Type B pancreatic cell (in vitro differentiated cells): ENCODE results near the gene CUL4A. TPM values are rescaled to one million over a fixed set of nuclear protein-coding genes. Genes with fewer than 3 reads are reported as not detected.
A peak's percentile ranks its signal among the peaks of the same experiment; 100 is the strongest.

Experiments
- DNase-seq: peaks from one replicate; pipeline ENCODE4 v3.0.0; 2021; ENCODE audit warnings: mixed read lengths; ENCODE audit not compliant: unreplicated experiment; ENCODE audit errors: extremely low spot score
- H3K27ac Mint-ChIP-seq: 2 replicates; pipeline ENCODE4 v1.8.0; 2021; ENCODE audit warnings: mild to moderate bottlenecking, mixed read lengths
- H3K27me3 Mint-ChIP-seq: 2 replicates; pipeline ENCODE4 v1.8.0; 2021; ENCODE audit warnings: mixed read lengths
- H3K36me3 Mint-ChIP-seq: 2 replicates; pipeline ENCODE4 v1.8.0; 2021; ENCODE audit warnings: mixed read lengths
- H3K4me1 Mint-ChIP-seq: one replicate; pipeline ENCODE4 v1.8.0; 2021; ENCODE audit warnings: mixed read lengths; ENCODE audit not compliant: unreplicated experiment
- H3K4me3 Mint-ChIP-seq: 2 replicates; pipeline ENCODE4 v1.8.0; 2021; ENCODE audit warnings: mild to moderate bottlenecking, mixed read lengths
- H3K9me3 Mint-ChIP-seq: 2 replicates; pipeline ENCODE4 v1.8.0; 2021; ENCODE audit warnings: mixed read lengths
- total RNA-seq: library from RNA; stranded (reverse); gene quantifications from 2 replicates; pipeline ENCODE4 v1.2.1, GENCODE V29; 2021; ENCODE audit warnings: low replicate concordance
- TF ChIP-seq, protein P1 (sequence below): fragments of 200-600 bp; sonication (generic); conservative IDR thresholded peaks from 2 replicates; pipeline ENCODE4 v1.5.0; 2021; ENCODE audit warnings: antibody characterized with exemption, mild to moderate bottlenecking

Gene CUL4A
- total RNA-seq, 1 donor from 2014 or later = 64.6 TPM

- H3K27me3 Mint-ChIP-seq = no peaks in the 10 kb centered on the region
- DNase-seq = no peak
- H3K9me3 Mint-ChIP-seq = no peaks in the 10 kb centered on the region
- no peak overlapping the region for H3K27ac Mint-ChIP-seq
- H3K4me3 Mint-ChIP-seq = no peak overlapping the region
- TF ChIP-seq, protein P1, sequence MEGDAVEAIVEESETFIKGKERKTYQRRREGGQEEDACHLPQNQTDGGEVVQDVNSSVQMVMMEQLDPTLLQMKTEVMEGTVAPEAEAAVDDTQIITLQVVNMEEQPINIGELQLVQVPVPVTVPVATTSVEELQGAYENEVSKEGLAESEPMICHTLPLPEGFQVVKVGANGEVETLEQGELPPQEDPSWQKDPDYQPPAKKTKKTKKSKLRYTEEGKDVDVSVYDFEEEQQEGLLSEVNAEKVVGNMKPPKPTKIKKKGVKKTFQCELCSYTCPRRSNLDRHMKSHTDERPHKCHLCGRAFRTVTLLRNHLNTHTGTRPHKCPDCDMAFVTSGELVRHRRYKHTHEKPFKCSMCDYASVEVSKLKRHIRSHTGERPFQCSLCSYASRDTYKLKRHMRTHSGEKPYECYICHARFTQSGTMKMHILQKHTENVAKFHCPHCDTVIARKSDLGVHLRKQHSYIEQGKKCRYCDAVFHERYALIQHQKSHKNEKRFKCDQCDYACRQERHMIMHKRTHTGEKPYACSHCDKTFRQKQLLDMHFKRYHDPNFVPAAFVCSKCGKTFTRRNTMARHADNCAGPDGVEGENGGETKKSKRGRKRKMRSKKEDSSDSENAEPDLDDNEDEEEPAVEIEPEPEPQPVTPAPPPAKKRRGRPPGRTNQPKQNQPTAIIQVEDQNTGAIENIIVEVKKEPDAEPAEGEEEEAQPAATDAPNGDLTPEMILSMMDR = peak; percentile 14
- H3K4me1 Mint-ChIP-seq = peaks cover 4% of the 10 kb centered on the region
- H3K36me3 Mint-ChIP-seq = peaks cover 16% of the 10 kb centered on the region
Measured at GRCh38 chr13:113220877-113221276, 11.5 kb downstream of the CUL4A start.

DNA sequence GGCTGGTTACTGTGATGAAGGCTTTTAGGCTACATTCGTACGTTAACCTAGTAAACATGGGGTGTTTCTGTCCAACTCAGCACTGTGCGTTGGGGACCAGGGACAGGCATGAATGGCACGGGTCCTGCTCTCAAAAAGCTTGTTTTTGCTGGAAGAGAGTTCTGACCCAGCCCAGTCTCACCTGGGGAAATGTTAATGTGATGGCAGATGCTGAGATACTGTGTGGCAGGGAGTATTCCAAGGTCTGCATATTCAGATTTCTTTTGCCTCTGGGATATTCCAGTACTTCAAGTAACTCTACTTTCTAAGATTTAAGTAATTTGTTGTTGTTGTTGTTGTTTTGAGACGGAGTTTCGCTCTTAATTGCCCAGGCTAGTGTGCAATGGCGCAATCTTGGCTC lies 13.7 kb downstream of the CUL4A start:
- Mint-ChIP-seq H3K4me1 (peaks cover 4% of the 10 kb centered on the region), H3K27me3 (no peaks in the 10 kb centered on the region), H3K27ac (no peak overlapping the region), H3K9me3 (no peaks in the 10 kb centered on the region), H3K4me3 (no peak overlapping the region), H3K36me3 (peaks cover 24% of the 10 kb centered on the region)
- TF ChIP-seq, protein P1 = no peak
- no peak for DNase-seq

DNA sequence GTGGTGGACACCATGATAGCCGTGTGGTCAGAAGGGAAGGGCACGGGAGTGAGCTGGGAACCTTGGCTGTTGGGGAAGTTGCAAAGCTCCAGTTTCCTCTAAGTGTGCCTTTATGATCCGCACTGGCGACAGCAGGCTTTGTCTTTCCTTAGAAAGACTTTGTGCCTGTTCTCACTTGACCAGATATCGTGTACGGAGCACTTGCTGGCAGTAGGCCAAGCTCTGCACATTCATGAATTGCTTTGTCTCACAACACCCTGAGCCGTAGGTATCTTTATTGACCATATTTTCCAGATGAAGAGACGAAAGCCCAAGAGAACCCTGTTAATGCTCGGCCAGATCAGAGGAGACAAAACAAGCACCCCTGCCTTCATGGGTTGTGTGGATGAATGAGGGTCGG lies 15.1 kb downstream of the CUL4A start:
- no peak for DNase-seq

DNA sequence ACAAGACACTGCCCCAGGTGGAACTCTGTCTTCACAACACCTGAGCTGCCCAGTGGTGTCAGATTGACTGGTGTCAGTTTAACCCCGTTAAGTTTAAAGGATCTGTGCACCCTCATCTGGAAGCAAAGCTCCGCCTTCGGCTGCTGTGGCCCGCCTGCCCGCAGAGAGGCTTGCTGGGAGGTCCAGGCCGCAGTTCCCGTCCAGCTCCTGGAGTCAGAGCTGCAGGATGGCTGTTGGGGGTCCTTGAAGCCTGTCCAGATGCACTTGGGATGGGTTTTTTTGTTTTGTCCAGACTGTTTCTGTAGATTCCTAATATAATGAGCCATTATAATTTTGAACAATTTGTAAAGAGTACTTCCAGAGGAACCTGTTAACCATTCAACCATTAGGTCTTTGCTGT lies 16.1 kb downstream of the CUL4A start:
- Mint-ChIP-seq H3K9me3 (no peaks in the 10 kb centered on the region), H3K36me3 (peaks cover 31% of the 10 kb centered on the region)

More for the DNA sequence above, 15.1 kb downstream of the CUL4A start:
- TF ChIP-seq, protein P1 = no peak
- Mint-ChIP-seq H3K4me1 (peaks cover 4% of the 10 kb centered on the region), H3K27me3 (no peaks in the 10 kb centered on the region), H3K27ac (peak overlapping the region; percentile 26), H3K4me3 (no peak overlapping the region), H3K36me3 (peaks cover 29% of the 10 kb centered on the region), H3K9me3 (no peaks in the 10 kb centered on the region)

GRCh38 chr13:113226873-113227450 lies 17.5 kb downstream of the CUL4A start:
- Mint-ChIP-seq H3K36me3 (peaks cover 33% of the 10 kb centered on the region), H3K9me3 (no peaks in the 10 kb centered on the region), H3K27me3 (no peaks in the 10 kb centered on the region)

More for the DNA sequence above, 16.1 kb downstream of the CUL4A start:
- Mint-ChIP-seq H3K4me1 (peaks cover 4% of the 10 kb centered on the region), H3K27ac (no peak overlapping the region), H3K4me3 (no peak overlapping the region), H3K27me3 (no peaks in the 10 kb centered on the region)
- DNase-seq = no peak
- TF ChIP-seq, protein P1 = no peak

More at GRCh38 chr13:113226873-113227450, 17.5 kb downstream of the CUL4A start:
- TF ChIP-seq, protein P1 = no peak
- Mint-ChIP-seq H3K27ac (no peak overlapping the region), H3K4me1 (peaks cover 4% of the 10 kb centered on the region), H3K4me3 (no peak overlapping the region)
- DNase-seq = no peak
